MCF 10A (cell line): ENCODE results near the gene SCD. TPM values are rescaled to one million over a fixed set of nuclear protein-coding genes. Genes with fewer than 3 reads are reported as not detected.

Experiments used
- BruUV-seq: library from RNA; stranded (reverse); fragments of 400-500 nt; replicated peaks from 2 replicates; lab custom pipeline; 2021; lab: Mats Ljungman, UMichigan
- CTCF ChIA-PET: fragments of 300-600 bp; sonication (Branson Sonifier 250); formaldehyde crosslinking; extraction: SDS; loops from one replicate; lab custom pipeline; 2021; ENCODE audit warnings: antibody characterized with exemption, inconsistent platforms; lab: Yijun Ruan, JAX
- POLR2A ChIA-PET: fragments of 300-600, 350-650 bp; sonication (Branson Sonifier 250); formaldehyde crosslinking; extraction: SDS; loops from one replicate; lab custom pipeline; 2020; ENCODE audit warnings: antibody characterized with exemption, inconsistent platforms; lab: Yijun Ruan, JAX
- DNase-seq: peaks from one replicate; pipeline ENCODE4 v3.0.0-alpha.2; 2018; ENCODE audit not compliant: unreplicated experiment
- H3K27ac Mint-ChIP-seq: one replicate; pipeline ENCODE4 v1.8.0; 2022; ENCODE audit warnings: mild to moderate bottlenecking, low read depth, mixed read lengths; ENCODE audit not compliant: unreplicated experiment
- H3K27me3 Mint-ChIP-seq: one replicate; pipeline ENCODE4 v1.8.0; 2022; ENCODE audit warnings: mixed read lengths; ENCODE audit not compliant: insufficient read depth, unreplicated experiment
- H3K36me3 Mint-ChIP-seq: one replicate; pipeline ENCODE4 v1.8.0; 2022; ENCODE audit warnings: mild to moderate bottlenecking, moderate library complexity, mixed read lengths; ENCODE audit not compliant: insufficient read depth, unreplicated experiment
- H3K4me1 Mint-ChIP-seq: one replicate; pipeline ENCODE4 v1.8.0; 2022; ENCODE audit warnings: mixed read lengths; ENCODE audit not compliant: insufficient read depth, unreplicated experiment
- H3K4me3 Mint-ChIP-seq: one replicate; pipeline ENCODE4 v1.8.0; 2022; ENCODE audit warnings: mild to moderate bottlenecking, moderate library complexity, mixed read lengths; ENCODE audit not compliant: unreplicated experiment
- H3K9me3 Mint-ChIP-seq: one replicate; pipeline ENCODE4 v1.8.0; 2022; ENCODE audit warnings: mixed read lengths; ENCODE audit not compliant: unreplicated experiment
- CTCF ChIP-seq: fragments of 200-600 bp; IDR thresholded peaks from one replicate; pipeline ENCODE4 v1.8.0; 2022; ENCODE audit warnings: antibody characterized with exemption, mild to moderate bottlenecking; ENCODE audit not compliant: unreplicated experiment
- intact Hi-C: fragments of 100-400 bp; cut with micrococcal nuclease; formaldehyde crosslinking; loops from 2 replicates; pipeline ENCODE4 v1.14.1; 2022
- total RNA-seq: library from RNA; stranded (reverse); gene quantifications from 2 replicates; pipeline ENCODE4 v1.2.3, GENCODE V29; 2022

The SCD gene
- total RNA-seq, 1 experiment from 2014 or later: 179 TPM

GRCh38 chr10:100370714-100371481 lies 23.9 kb downstream of the SCD start:
- H3K27ac Mint-ChIP-seq: no peak overlapping the region
- peak; percentile 88 for DNase-seq
- no peaks in the 10 kb centered on the region for H3K27me3 Mint-ChIP-seq
- BruUV-seq: no TSS peak
- TF ChIP-seq CTCF: no peak
- H3K36me3 Mint-ChIP-seq: peaks cover 4% of the 10 kb centered on the region
- POLR2A ChIA-PET: interaction anchor here (0.6 to 13.8 kb wide), 15 partner anchors 9 to 640 kb away, joined by 3 to 493 read pairs (median 4); partner anchors contain the start of genes BLOC1S2, COX15, CUTC and HIF1AN
- no peaks in the 10 kb centered on the region for H3K9me3 Mint-ChIP-seq
- peak overlapping the region; percentile 44 for H3K4me3 Mint-ChIP-seq
- CTCF ChIA-PET: interaction anchor here (0.7 to 3.4 kb wide), 8 partner anchors 19 to 63 kb away, joined by 3 to 35 read pairs (median 5); partner anchors contain the start of gene SCD
- H3K4me1 Mint-ChIP-seq: peaks cover 23% of the 10 kb centered on the region
- intact Hi-C loops: loop anchor here (2.0 kb wide), 1 partner anchor 24 kb away; the partner anchor contains the start of gene SCD

GRCh38 chr10:100371482-100372027 lies 24.5 kb downstream of the SCD start:
- ChIA-PET CTCF (interaction anchor here (0.9 to 3.4 kb wide), 5 partner anchors 24 to 63 kb away, joined by 3 to 35 read pairs (median 7); partner anchors contain the start of gene SCD), POLR2A (interaction anchor here (1.1 to 13.8 kb wide), 8 partner anchors 8 to 187 kb away, joined by 4 to 493 read pairs (median 8); partner anchors contain the start of genes BLOC1S2, NDUFB8 and SCD)
- H3K4me1 Mint-ChIP-seq: peaks cover 21% of the 10 kb centered on the region
- H3K27me3 Mint-ChIP-seq: no peaks in the 10 kb centered on the region
- peaks cover 4% of the 10 kb centered on the region for H3K36me3 Mint-ChIP-seq
- intact Hi-C loops: loop anchor here (2.0 kb wide), 1 partner anchor 25 kb away; the partner anchor contains the start of gene SCD
- no peaks in the 10 kb centered on the region for H3K9me3 Mint-ChIP-seq
- no TSS peak for BruUV-seq
- H3K4me3 Mint-ChIP-seq: peak overlapping the region; percentile 44
- DNase-seq: no peak
- no peak overlapping the region for H3K27ac Mint-ChIP-seq
- no peak for TF ChIP-seq CTCF

- no peak overlapping the region for H3K27ac Mint-ChIP-seq
- no peaks in the 10 kb centered on the region for H3K27me3 Mint-ChIP-seq
- no peak for DNase-seq
- BruUV-seq: no TSS peak
- H3K36me3 Mint-ChIP-seq: peaks cover 4% of the 10 kb centered on the region
- peaks cover 14% of the 10 kb centered on the region for H3K4me1 Mint-ChIP-seq
- no peaks in the 10 kb centered on the region for H3K9me3 Mint-ChIP-seq
- no peak for TF ChIP-seq CTCF
- POLR2A ChIA-PET: interaction anchor here (0.7 to 13.8 kb wide), 14 partner anchors 9 to 540 kb away, joined by 3 to 493 read pairs (median 6); partner anchors contain the start of genes BLOC1S2, NDUFB8, SCD and SLF2
- no peak overlapping the region for H3K4me3 Mint-ChIP-seq
- intact Hi-C loops: loop anchor here (1.0 kb wide), 1 partner anchor 8 kb away; no protein-coding TSS in a partner anchor
- CTCF ChIA-PET: interaction anchor here (0.9 to 3.0 kb wide), 7 partner anchors 9 to 61 kb away, joined by 4 to 22 read pairs (median 5); partner anchors contain the start of gene SCD
Observed at GRCh38 chr10:100372415-100373297, 25.6 kb downstream of the SCD start.
